Sigmoid colon (tissue), 4 donors: ENCODE data around the gene SEL1L.

Source experiments
- POLR2A ChIP-seq, 2 donors: fragments of 450-650 bp; IDR thresholded peaks; one replicate each; pipeline ENCODE4 v1.6.1; 2016; ENCODE audit warnings: antibody characterized with exemption in 2 of 2, mild to moderate bottlenecking in 2 of 2, moderate library complexity in 2 of 2
- POLR2AphosphoS5 ChIP-seq, 4 donors: sonication (generic); formaldehyde crosslinking; IDR thresholded peaks; one replicate each; pipeline ENCODE4 v1.6.1; 2017; ENCODE audit warnings: antibody characterized with exemption in 4 of 4
- TF ChIP-seq, protein P1 (sequence below), 4 experiments: fragments of 450-650 bp in 3 of 4; fragments of 200-600 bp in 1 of 4; IDR thresholded peaks; one replicate each; pipeline ENCODE4 v1.5.1; 2016 to 2019; ENCODE audit warnings: antibody characterized with exemption in 4 of 4, mild to moderate bottlenecking in 3 of 4, moderate library complexity in 2 of 4

DNA sequence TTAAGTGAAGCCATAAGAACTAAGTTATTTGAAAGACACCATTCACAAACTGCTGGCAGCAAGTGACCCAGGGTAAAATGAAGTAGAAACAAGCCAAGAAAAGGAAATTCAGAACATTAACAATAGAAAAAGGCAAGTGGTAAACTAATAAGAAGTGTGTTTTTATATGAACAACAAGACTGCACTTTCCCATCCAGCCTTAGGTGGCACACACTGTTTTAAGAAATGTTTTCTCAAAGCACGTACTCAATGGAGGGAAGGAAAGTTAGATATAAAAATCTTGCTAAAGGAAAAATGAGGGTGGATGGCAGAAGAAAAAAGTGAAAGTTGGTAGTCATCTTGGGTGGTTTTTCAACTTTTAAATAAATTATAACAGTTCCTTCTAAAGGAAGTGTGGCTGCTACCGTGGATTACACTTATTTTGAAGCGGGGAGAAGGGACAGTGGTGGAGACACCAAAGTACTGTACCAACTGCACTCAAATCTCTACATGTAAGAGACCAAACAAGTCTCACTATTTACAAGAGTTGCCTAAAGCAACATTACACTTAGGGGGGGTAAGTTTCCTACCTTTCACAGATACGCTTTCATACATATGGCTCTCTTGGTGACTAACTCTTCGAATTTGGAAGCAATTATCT, 58.8 kb downstream of the SEL1L start:
- TF ChIP-seq, protein P1, sequence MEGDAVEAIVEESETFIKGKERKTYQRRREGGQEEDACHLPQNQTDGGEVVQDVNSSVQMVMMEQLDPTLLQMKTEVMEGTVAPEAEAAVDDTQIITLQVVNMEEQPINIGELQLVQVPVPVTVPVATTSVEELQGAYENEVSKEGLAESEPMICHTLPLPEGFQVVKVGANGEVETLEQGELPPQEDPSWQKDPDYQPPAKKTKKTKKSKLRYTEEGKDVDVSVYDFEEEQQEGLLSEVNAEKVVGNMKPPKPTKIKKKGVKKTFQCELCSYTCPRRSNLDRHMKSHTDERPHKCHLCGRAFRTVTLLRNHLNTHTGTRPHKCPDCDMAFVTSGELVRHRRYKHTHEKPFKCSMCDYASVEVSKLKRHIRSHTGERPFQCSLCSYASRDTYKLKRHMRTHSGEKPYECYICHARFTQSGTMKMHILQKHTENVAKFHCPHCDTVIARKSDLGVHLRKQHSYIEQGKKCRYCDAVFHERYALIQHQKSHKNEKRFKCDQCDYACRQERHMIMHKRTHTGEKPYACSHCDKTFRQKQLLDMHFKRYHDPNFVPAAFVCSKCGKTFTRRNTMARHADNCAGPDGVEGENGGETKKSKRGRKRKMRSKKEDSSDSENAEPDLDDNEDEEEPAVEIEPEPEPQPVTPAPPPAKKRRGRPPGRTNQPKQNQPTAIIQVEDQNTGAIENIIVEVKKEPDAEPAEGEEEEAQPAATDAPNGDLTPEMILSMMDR (IDR thresholded peaks at IDR 0.05), result no peak
- no peak for TF ChIP-seq POLR2A (IDR thresholded peaks at IDR 0.05)
- TF ChIP-seq POLR2AphosphoS5 (IDR thresholded peaks at IDR 0.05), result no peak
